SU-DHL-6 (cell line): Measurements from ENCODE around the gene RFXAP.
A peak's percentile ranks its signal among the peaks of the same experiment; 100 is the strongest.

ENCODE experiments used
- H2AFZ ChIP-seq: fragments of 200-600 bp; sonication (generic); 2 replicates; pipeline ENCODE4 v1.6.1; 2014; ENCODE audit warnings: low read depth, mild to moderate bottlenecking, moderate library complexity, mixed read lengths, antibody characterized with exemption, low read length; ENCODE audit not compliant: severe bottlenecking
- H3F3A ChIP-seq: fragments of 200-600 bp; shearing (Covaris generic); 2 replicates; pipeline ENCODE4 v1.6.0; 2016; ENCODE audit warnings: antibody characterized with exemption, mild to moderate bottlenecking; ENCODE audit not compliant: insufficient read depth
- H3K27ac ChIP-seq: fragments of 200-600 bp; sonication (generic); 2 replicates; pipeline ENCODE4 v1.5.1; 2016; ENCODE audit warnings: low read depth, mild to moderate bottlenecking, low read length, moderate library complexity, mixed read lengths
- H3K27me3 ChIP-seq: fragments of 200-600 bp; sonication (generic), shearing (Covaris generic); 2 replicates; pipeline ENCODE4 v1.6.0; 2014; ENCODE audit warnings: mild to moderate bottlenecking, low read length
- H3K36me3 ChIP-seq: fragments of 200-600 bp; sonication (generic); 2 replicates; pipeline ENCODE4 v1.6.1; 2014; ENCODE audit warnings: mild to moderate bottlenecking, low read length, mixed read lengths
- H3K4me2 ChIP-seq: fragments of 300-600, 200-600 bp; shearing (Covaris generic), sonication (generic); 2 replicates; pipeline ENCODE4 v1.6.0; 2014; ENCODE audit warnings: low read length, low read depth, mild to moderate bottlenecking; ENCODE audit not compliant: poor library complexity, severe bottlenecking
- H3K4me3 ChIP-seq: fragments of 200-600 bp; sonication (generic); 2 replicates; pipeline ENCODE4 v1.5.1; 2014; ENCODE audit warnings: antibody characterized with exemption, low read length, mild to moderate bottlenecking, mixed read lengths; ENCODE audit not compliant: insufficient read depth, poor library complexity, severe bottlenecking
- H3K79me2 ChIP-seq: fragments of 200-600 bp; sonication (generic); 2 replicates; pipeline ENCODE4 v1.6.1; 2014; ENCODE audit warnings: mild to moderate bottlenecking, low read length, moderate library complexity; ENCODE audit not compliant: insufficient read depth
- H3K9ac ChIP-seq: fragments of 200-600 bp; sonication (generic); 2 replicates; pipeline ENCODE4 v1.7.0; 2014; ENCODE audit warnings: mild to moderate bottlenecking, low read length
- H3K9me2 ChIP-seq: fragments of 200-600 bp; sonication (generic); replicated peaks from 2 replicates; pipeline ENCODE4 v1.6.1; 2014; ENCODE audit warnings: low read length; ENCODE audit not compliant: insufficient read depth
- H3K9me3 ChIP-seq: fragments of 200-600 bp; sonication (generic); 2 replicates; pipeline ENCODE4 v1.6.1; 2014; ENCODE audit warnings: low read length, mixed read lengths; ENCODE audit not compliant: insufficient read depth
- H4K20me1 ChIP-seq: fragments of 200-600 bp; sonication (generic); 2 replicates; pipeline ENCODE4 v1.6.1; 2014; ENCODE audit warnings: low read depth, mild to moderate bottlenecking, antibody characterized with exemption, low read length, moderate library complexity, mixed read lengths
- CTCF ChIP-seq: fragments of 200-600 bp; sonication (generic); IDR thresholded peaks from one replicate; pipeline ENCODE4 v1.5.1; 2017; ENCODE audit warnings: antibody characterized with exemption, mild to moderate bottlenecking, low read length, moderate library complexity; ENCODE audit not compliant: insufficient read depth, poor library complexity, severe bottlenecking
- EZH2phosphoT487 ChIP-seq: fragments of 200-600 bp; sonication (generic), shearing (Covaris generic); conservative IDR thresholded peaks from 2 replicates; pipeline ENCODE4 v1.6.1; 2018; ENCODE audit warnings: mild to moderate bottlenecking, antibody characterized with exemption, low read length, moderate library complexity, mixed read lengths

The RFXAP gene

GRCh38 chr13:36841391-36841790 lies 22.4 kb downstream of the RFXAP start:
- H2AFZ ChIP-seq, result no peak overlapping the region
- H3K4me2 ChIP-seq, result no peak overlapping the region
- no peaks in the 10 kb centered on the region for H3K79me2 ChIP-seq
- no peaks in the 10 kb centered on the region for H3K9me2 ChIP-seq
- no peak overlapping the region for H3K9ac ChIP-seq
- H3K27me3 ChIP-seq, result no peaks in the 10 kb centered on the region
- no peaks in the 10 kb centered on the region for H4K20me1 ChIP-seq
- H3K4me3 ChIP-seq, result no peak overlapping the region
- H3K36me3 ChIP-seq, result no peaks in the 10 kb centered on the region
- no peaks in the 10 kb centered on the region for H3K9me3 ChIP-seq
- no peaks in the 10 kb centered on the region for H3F3A ChIP-seq
- no peak overlapping the region for H3K27ac ChIP-seq
- TF ChIP-seq EZH2phosphoT487, result no peak

- no peaks in the 10 kb centered on the region for H3K9me2 ChIP-seq
- H3K4me3 ChIP-seq, result no peak overlapping the region
- no peak overlapping the region for H3K4me2 ChIP-seq
- no peaks in the 10 kb centered on the region for H3F3A ChIP-seq
- H3K36me3 ChIP-seq, result no peaks in the 10 kb centered on the region
- H4K20me1 ChIP-seq, result no peaks in the 10 kb centered on the region
- no peaks in the 10 kb centered on the region for H3K79me2 ChIP-seq
- no peak for TF ChIP-seq EZH2phosphoT487
- no peak for TF ChIP-seq CTCF
- H3K27ac ChIP-seq, result no peak overlapping the region
- H3K9ac ChIP-seq, result no peak overlapping the region
- H3K9me3 ChIP-seq, result no peaks in the 10 kb centered on the region
- H3K27me3 ChIP-seq, result no peaks in the 10 kb centered on the region
- no peak overlapping the region for H2AFZ ChIP-seq
Observed at GRCh38 chr13:36847606-36848005, 28.6 kb downstream of the RFXAP start.

- Histone ChIP-seq H3K27ac (no peak overlapping the region), H3K9me2 (no peaks in the 10 kb centered on the region), H3K79me2 (no peaks in the 10 kb centered on the region), H2AFZ (no peak overlapping the region), H3K9me3 (no peaks in the 10 kb centered on the region), H4K20me1 (no peaks in the 10 kb centered on the region), H3F3A (no peaks in the 10 kb centered on the region), H3K27me3 (no peaks in the 10 kb centered on the region), H3K9ac (no peak overlapping the region), H3K4me2 (no peak overlapping the region), H3K4me3 (no peak overlapping the region), H3K36me3 (no peaks in the 10 kb centered on the region)
- TF ChIP-seq EZH2phosphoT487 (no peak), CTCF (peak; percentile 25)
Observed at GRCh38 chr13:36848199-36848982, 29.4 kb downstream of the RFXAP start.

GRCh38 chr13:36850790-36851438 lies 31.9 kb downstream of the RFXAP start:
- no peaks in the 10 kb centered on the region for H4K20me1 ChIP-seq
- no peaks in the 10 kb centered on the region for H3F3A ChIP-seq
- no peaks in the 10 kb centered on the region for H3K79me2 ChIP-seq
- H3K9me3 ChIP-seq, result no peaks in the 10 kb centered on the region
- no peak overlapping the region for H3K4me3 ChIP-seq
- H3K9me2 ChIP-seq, result no peaks in the 10 kb centered on the region
- no peaks in the 10 kb centered on the region for H3K27me3 ChIP-seq
- no peak overlapping the region for H3K27ac ChIP-seq
- no peak for TF ChIP-seq EZH2phosphoT487
- TF ChIP-seq CTCF, result peak; percentile 17
- no peak overlapping the region for H3K4me2 ChIP-seq
- H3K9ac ChIP-seq, result no peak overlapping the region
- no peaks in the 10 kb centered on the region for H3K36me3 ChIP-seq
- no peak overlapping the region for H2AFZ ChIP-seq
